Spinal cord (tissue), 10 donors: Measurements from ENCODE around the gene CBFA2T2. TPM values are rescaled to one million over a fixed set of nuclear protein-coding genes. Genes with fewer than 3 reads are reported as not detected.
A peak's percentile ranks its signal among the peaks of the same experiment; 100 is the strongest.
"Not testable (repeated sequence)": the region's sequence is repeated elsewhere in the genome, so short reads cannot be mapped to it uniquely, and the experiment has no call there.

Experiments used
- DNase-seq, 6 donors: peaks; one replicate each; pipeline versions ENCODE4 v3.0.0 to v3.0.0-alpha.2; 2013 to 2015; ENCODE audit warnings: low spot score in 6 of 6, low read depth in 4 of 6
- H3K27ac ChIP-seq: one replicate; pipeline ENCODE4 v1.5.1; 2013; ENCODE audit warnings: low read depth, low read length, control low read depth
- H3K27me3 ChIP-seq: one replicate; pipeline ENCODE4 v1.6.1; 2013; ENCODE audit warnings: low read length; ENCODE audit not compliant: control insufficient read depth, insufficient read depth
- H3K36me3 ChIP-seq: one replicate; pipeline ENCODE4 v1.6.1; 2013; ENCODE audit warnings: low read length; ENCODE audit not compliant: control insufficient read depth, insufficient read depth
- H3K4me1 ChIP-seq: one replicate; pipeline ENCODE4 v1.6.1; 2013; ENCODE audit warnings: low read length; ENCODE audit not compliant: control insufficient read depth, insufficient read depth
- H3K4me3 ChIP-seq: one replicate; pipeline ENCODE4 v1.5.1; 2013; ENCODE audit warnings: low read depth, low read length, control low read depth
- H3K9me3 ChIP-seq: one replicate; pipeline ENCODE4 v1.6.1; 2013; ENCODE audit warnings: low read length; ENCODE audit not compliant: control insufficient read depth, insufficient read depth
- WGBS: methylation state at CpG from one replicate; pipeline ENCODE4 v1.1.5; 2013; ENCODE audit warnings: missing lambda C conversion rate; ENCODE audit not compliant: insufficient coverage; 5-methylcytosine and 5-hydroxymethylcytosine counted together
- polyA plus RNA-seq, 2 donors: library from polyadenylated mRNA; unstranded; fragments of 120-200 nt; gene quantifications; one replicate each; pipeline ENCODE4 v1.2.1, GENCODE V29; 2013; ENCODE audit not compliant: insufficient read length in 2 of 2
- total RNA-seq, 2 donors: library from RNA; depleted of rRNA in 1 of 2; stranded (reverse); fragments of 120-200 nt in 1 of 2; fragments of >200 nt in 1 of 2; gene quantifications; one replicate each; pipeline versions ENCODE4 v1.2.3 to v1.2.4, GENCODE V29; 2013 to 2014
- donor health status: healthy.

Gene CBFA2T2
- total and polyA plus RNA-seq, 4 donors, result 14.5 to 33.3 (median 19.1) TPM

DNA sequence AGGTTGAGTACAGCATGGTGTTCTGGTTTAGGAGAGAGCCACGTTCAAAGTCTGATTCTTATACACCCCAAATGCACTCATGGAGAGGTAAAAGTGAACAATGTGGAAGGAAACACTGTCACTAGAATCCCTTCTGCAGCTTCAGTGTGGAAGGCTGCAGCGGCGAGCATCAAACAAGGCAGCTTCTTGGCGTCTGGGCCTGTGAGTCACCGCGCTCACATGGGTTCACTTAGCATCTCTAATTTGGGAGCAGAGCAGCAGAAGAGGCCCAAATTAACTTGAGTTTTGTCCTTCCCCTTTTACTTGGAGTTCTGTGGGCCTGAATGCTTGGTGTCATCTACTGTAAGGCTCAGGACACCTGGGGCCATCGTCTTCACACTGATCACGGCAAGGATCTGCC lies 207.2 kb downstream of the CBFA2T2 start:
- Histone ChIP-seq H3K4me1 (peaks cover 19% of the 10 kb centered on the region), H3K36me3 (no peaks in the 10 kb centered on the region), H3K27ac (no peak overlapping the region), H3K9me3 (no peaks in the 10 kb centered on the region), H3K27me3 (no peaks in the 10 kb centered on the region), H3K4me3 (no peak overlapping the region)
- peak in 1 of 6 donors; percentile 39 for DNase-seq
- 85% methylated on average over 7 of the region's 8 CpGs for WGBS

DNA sequence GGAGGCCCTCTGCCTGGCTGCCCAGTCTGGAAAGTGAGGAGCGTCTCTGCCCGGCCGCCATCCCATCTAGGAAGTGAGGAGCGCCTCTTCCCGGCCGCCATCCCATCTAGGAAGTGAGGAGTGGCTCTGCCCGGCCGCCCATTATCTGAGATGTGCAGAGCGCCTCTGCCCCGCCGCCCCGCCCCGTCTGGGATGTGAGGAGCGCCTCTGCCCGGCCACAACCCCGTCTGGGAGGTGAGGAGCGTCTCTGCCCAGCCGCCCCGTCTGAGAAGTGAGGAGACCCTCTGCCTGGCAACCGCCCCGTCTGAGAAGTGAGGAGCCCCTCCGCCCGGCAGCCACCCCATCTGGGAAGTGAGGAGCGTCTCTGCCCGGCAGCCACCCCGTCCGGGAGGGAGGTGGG lies 209.1 kb downstream of the CBFA2T2 start:
- not testable (repeated sequence) for H3K36me3 ChIP-seq, H3K4me3 ChIP-seq, H3K27me3 ChIP-seq, DNase-seq, H3K27ac ChIP-seq, H3K9me3 ChIP-seq
- peaks cover 18% of the 10 kb centered on the region for H3K4me1 ChIP-seq
- WGBS, result 90% methylated on average over 2 of the region's 27 CpGs

Other genes starting within 250 kb of the CBFA2T2 start
- gene BPIFB1, start 206.9 kb upstream of the CBFA2T2 start, total RNA-seq, result under 1 TPM in 1 of 2 donors, not detected in 1; 0.28 TPM
- gene BPIFB1, start 206.9 kb upstream of the CBFA2T2 start, polyA plus RNA-seq, result under 1 TPM; 0.13 to 0.36 TPM
- gene CDK5RAP1, start 88.6 kb upstream of the CBFA2T2 start, total RNA-seq, result 10 to 100 TPM; 24.1 to 45.3 TPM
- 10 to 100 TPM; 33.3 to 45.3 TPM for gene CDK5RAP1, start 88.6 kb upstream of the CBFA2T2 start, polyA plus RNA-seq
- 10 to 100 TPM; 20.8 to 87.9 TPM for gene SNTA1, start 46.3 kb upstream of the CBFA2T2 start, total RNA-seq
- gene SNTA1, start 46.3 kb upstream of the CBFA2T2 start, polyA plus RNA-seq, result 10 to 100 TPM; 22.0 to 35.3 TPM
- gene C20orf144, start 172.2 kb downstream of the CBFA2T2 start, total RNA-seq, result not detected
- gene C20orf144, start 172.2 kb downstream of the CBFA2T2 start, polyA plus RNA-seq, result 1 to 10 TPM in 1 of 2 donors, under 1 TPM in 1; 0.33 to 1.1 TPM
- under 1 TPM; 0.50 to 0.77 TPM for gene ACTL10, start 176.8 kb downstream of the CBFA2T2 start, total RNA-seq
- gene ACTL10, start 176.8 kb downstream of the CBFA2T2 start, polyA plus RNA-seq, result 1 to 10 TPM in 1 of 2 donors, under 1 TPM in 1; 0.82 to 1.2 TPM
- gene NECAB3, start 184.3 kb downstream of the CBFA2T2 start, total RNA-seq, result 10 to 100 TPM; 27.5 to 36.4 TPM
- gene NECAB3, start 184.3 kb downstream of the CBFA2T2 start, polyA plus RNA-seq, result 10 to 100 TPM; 30.9 to 42.7 TPM
- 10 to 100 TPM in 1 of 2 donors, 1 to 10 TPM in 1; 3.4 to 10.9 TPM for gene E2F1, start 196.3 kb downstream of the CBFA2T2 start, total RNA-seq
- 10 to 100 TPM in 1 of 2 donors, 1 to 10 TPM in 1; 9.8 to 11.4 TPM for gene E2F1, start 196.3 kb downstream of the CBFA2T2 start, polyA plus RNA-seq
- 10 to 100 TPM; 11.7 to 13.5 TPM for gene PXMP4, start 230.2 kb downstream of the CBFA2T2 start, total RNA-seq
- gene PXMP4, start 230.2 kb downstream of the CBFA2T2 start, polyA plus RNA-seq, result 10 to 100 TPM; 14.8 to 16.8 TPM
- gene ZNF341, start 241.9 kb downstream of the CBFA2T2 start, total RNA-seq, result 1 to 10 TPM; 1.3 to 2.7 TPM
- 1 to 10 TPM; 6.6 to 7.1 TPM for gene ZNF341, start 241.9 kb downstream of the CBFA2T2 start, polyA plus RNA-seq